GM10266 (cell line): ENCODE results near the gene RASGRP2.

ENCODE experiments used
- DNase-seq: peaks from one replicate; pipeline ENCODE4 v3.0.0; 2012; ENCODE audit errors: extremely low spot score
- TF ChIP-seq, protein P1 (sequence below): IDR thresholded peaks from 2 replicates; pipeline ENCODE4 v1.5.1; 2012; ENCODE audit warnings: mild to moderate bottlenecking, low read depth; ENCODE audit not compliant: control insufficient read depth, insufficient read depth; ENCODE audit errors: missing control alignments

RASGRP2 gene

DNA sequence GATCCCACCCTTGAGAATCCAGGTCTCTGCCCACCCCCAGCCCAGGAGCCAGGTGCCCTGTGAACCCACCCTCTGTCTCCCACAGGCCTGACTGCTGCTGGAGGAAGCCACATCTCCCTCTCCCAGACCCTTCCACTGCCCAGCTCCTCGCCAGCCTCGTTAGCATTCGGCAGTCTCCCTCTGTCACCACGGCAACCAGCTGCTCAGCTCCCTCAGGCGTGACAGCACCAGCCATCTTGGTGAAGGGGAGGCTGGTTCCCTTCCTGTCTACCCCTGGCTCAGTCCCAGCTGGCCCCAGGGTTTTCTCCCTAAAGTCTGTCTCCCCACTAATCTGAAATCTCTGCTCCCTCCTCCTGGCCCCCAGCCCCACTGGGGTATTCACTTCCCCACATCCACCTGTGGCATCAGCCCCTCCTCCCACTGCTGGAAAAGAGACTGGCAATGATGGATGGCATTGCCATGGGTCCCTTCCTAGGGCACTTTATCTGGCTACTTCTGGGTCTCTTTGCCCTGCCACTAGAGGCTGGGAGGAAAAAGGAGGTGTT lies 49.0 kb downstream of the RASGRP2 start:
- DNase-seq: no peak
- TF ChIP-seq, protein P1, sequence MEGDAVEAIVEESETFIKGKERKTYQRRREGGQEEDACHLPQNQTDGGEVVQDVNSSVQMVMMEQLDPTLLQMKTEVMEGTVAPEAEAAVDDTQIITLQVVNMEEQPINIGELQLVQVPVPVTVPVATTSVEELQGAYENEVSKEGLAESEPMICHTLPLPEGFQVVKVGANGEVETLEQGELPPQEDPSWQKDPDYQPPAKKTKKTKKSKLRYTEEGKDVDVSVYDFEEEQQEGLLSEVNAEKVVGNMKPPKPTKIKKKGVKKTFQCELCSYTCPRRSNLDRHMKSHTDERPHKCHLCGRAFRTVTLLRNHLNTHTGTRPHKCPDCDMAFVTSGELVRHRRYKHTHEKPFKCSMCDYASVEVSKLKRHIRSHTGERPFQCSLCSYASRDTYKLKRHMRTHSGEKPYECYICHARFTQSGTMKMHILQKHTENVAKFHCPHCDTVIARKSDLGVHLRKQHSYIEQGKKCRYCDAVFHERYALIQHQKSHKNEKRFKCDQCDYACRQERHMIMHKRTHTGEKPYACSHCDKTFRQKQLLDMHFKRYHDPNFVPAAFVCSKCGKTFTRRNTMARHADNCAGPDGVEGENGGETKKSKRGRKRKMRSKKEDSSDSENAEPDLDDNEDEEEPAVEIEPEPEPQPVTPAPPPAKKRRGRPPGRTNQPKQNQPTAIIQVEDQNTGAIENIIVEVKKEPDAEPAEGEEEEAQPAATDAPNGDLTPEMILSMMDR: no peak

DNA sequence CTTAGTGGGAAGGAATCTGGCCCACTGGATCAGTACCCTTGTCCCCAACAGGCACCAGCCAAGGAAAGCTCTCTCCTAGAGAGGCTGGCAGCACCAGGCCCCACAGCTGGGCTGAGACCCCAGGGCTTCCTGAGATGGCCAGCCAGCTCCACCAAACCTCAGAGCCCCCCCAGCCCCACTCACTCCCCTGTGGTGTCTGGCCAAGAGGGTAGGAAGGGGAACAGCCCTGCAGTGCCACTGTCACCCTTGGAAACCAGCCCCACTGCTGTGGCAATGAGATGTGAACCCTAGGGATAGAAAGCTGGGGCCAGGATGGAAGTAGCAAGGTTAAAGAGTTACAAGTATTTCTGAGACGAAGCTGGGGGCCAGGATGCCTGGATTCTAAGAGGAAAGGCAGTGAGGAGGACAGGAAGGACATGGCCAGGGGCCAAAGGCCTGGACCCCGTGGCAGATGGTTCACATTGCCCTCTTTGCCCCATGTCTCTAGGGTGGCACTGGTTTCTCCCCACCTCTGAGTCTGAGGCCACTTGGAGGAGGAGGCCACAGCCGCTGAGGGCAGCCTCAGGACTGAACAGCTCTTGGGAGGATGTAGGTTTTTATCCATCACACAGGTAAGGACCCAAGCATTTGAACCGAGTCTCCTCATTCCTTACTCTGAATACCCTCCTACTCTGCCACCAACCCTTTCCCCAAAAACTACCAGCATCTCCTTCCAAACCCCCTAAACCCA lies 49.8 kb downstream of the RASGRP2 start:
- TF ChIP-seq, protein P1: no peak
- DNase-seq: no peak

DNA sequence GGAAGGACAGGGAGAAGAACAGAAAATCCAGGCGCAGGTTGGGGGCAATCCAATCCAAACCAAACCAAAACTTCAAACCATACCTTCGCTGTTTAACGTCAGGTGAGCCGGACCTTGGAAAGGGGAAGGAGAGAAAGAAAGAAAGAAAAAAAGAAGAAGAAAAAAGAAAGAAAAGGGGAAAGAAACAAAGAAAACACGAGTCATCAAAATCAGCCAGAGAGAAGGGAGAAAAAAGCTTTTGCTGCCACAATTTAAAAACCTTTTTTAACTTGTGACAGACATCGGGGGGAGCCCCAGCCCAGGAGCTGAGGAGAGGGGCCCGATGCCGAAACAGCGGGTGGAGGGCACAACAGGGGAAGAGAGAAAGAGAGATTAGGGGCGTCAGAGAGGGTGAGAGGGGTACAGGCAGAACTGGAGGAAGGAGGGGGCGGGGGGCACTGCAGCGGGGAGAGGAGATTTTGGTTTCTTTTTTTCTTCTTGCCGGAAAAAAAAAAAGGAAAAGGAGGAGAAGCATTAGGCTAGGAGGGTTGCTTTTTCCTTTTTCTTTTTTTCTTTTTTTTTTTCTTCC lies 51.1 kb downstream of the RASGRP2 start:
- no peak for DNase-seq
- TF ChIP-seq, protein P1: no peak

DNA sequence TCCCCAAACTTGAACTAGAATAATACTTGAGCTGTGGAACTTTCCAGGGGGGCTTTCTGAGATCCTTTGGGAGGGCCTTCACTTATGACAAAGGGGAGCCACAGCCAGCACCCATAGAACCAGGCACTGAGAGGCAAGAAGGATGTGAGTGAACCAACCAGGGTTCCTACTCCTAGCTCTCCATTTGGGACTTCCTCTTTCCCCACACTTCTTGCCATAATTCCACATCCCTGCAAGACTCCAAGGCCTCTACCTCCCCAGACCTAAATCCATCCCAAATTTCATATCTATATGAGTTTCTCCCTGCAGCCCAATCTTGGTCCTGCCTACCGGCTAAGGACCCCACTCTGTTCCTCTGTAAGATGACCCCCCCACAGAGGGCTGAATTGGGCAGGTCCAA lies 52.4 kb downstream of the RASGRP2 start:
- TF ChIP-seq, protein P1: no peak
- DNase-seq: no peak

DNA sequence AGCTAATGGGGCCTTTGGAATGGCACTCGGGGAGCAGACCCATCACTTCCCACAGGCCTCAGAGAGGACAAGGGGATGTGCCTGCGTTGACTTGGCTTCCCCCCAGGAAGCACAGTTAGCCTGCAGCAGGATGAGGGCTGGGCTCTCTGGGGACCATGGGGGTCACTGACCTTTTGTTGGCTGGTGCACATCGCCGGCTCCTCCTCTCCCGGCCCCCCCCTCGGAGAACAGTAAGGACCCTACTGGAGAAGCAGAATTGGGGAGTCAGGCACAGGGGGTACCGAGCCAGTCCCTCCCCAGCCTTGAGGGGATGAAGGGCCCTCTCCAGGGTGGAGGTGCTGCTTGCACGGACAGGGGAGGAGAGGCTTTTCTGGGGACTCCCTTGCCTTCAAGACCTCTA lies 53.7 kb downstream of the RASGRP2 start:
- DNase-seq: no peak
- TF ChIP-seq, protein P1: no peak

DNA sequence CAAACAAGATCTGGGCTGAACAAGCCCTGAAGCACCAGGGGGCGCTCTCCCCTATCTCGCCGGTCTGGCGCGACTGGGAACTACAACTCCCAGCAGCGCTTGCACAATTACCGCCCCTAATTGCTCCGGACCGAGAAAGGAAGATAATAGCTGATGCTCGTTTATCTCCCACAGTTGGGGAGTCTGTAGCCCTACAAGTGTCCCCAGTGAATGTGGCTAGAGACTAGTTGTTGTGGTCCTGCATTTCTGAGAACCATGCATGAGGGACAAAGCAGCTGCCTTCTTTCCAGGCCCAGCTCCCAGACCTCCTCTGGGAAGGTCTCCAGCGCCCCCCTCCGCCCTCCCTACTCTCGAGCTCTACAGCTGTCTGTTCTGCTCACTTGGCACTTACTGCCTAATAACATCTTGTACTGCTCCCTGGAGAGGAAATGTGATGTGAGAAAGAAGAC lies 55.4 kb downstream of the RASGRP2 start:
- TF ChIP-seq, protein P1: peak; percentile 93
- peak; percentile 89 for DNase-seq
